H9 (cell line): ENCODE data around the gene HAUS1. TPM values are rescaled to one million over a fixed set of nuclear protein-coding genes. Genes with fewer than 3 reads are reported as not detected.

ENCODE experiments used
- DNase-seq: peaks from one replicate; pipeline ENCODE4 v3.0.0-alpha.2; 2017
- H2AFZ ChIP-seq: one replicate; pipeline ENCODE4 v1.6.1; 2013; ENCODE audit warnings: mild to moderate bottlenecking, low read length, control low read depth, moderate library complexity
- H2AK5ac ChIP-seq: 2 replicates; pipeline ENCODE4 v1.6.1; 2013; ENCODE audit warnings: low read length, control low read depth, mixed read lengths; ENCODE audit not compliant: insufficient read length
- H2BK120ac ChIP-seq: one replicate; pipeline ENCODE4 v1.6.1; 2013; ENCODE audit warnings: low read depth, mild to moderate bottlenecking, low read length, control low read depth, inconsistent platforms; ENCODE audit not compliant: poor library complexity, severe bottlenecking
- H2BK12ac ChIP-seq: 2 replicates; pipeline ENCODE4 v1.6.1; 2013; ENCODE audit warnings: low read length, control low read depth, mixed read lengths, low read depth; ENCODE audit not compliant: insufficient read length
- H2BK15ac ChIP-seq: 2 replicates; pipeline ENCODE4 v1.6.1; 2013; ENCODE audit warnings: low read depth, low read length, control low read depth
- H2BK20ac ChIP-seq: one replicate; pipeline ENCODE4 v1.6.1; 2013; ENCODE audit warnings: low read depth, mild to moderate bottlenecking, low read length, control low read depth, inconsistent platforms; ENCODE audit not compliant: poor library complexity, severe bottlenecking
- H2BK5ac ChIP-seq: 2 replicates; pipeline ENCODE4 v1.6.1; 2013; ENCODE audit warnings: low read length, control low read depth, mixed read lengths; ENCODE audit not compliant: insufficient read length
- H3K14ac ChIP-seq: 2 replicates; pipeline ENCODE4 v1.6.1; 2013; ENCODE audit warnings: low read length, control low read depth; ENCODE audit not compliant: insufficient read depth
- H3K18ac ChIP-seq: 2 replicates; pipeline ENCODE4 v1.6.1; 2013; ENCODE audit warnings: low read depth, mild to moderate bottlenecking, mixed read lengths, low read length, control low read depth; ENCODE audit not compliant: insufficient read length
- H3K23ac ChIP-seq: 2 replicates; pipeline ENCODE4 v1.6.1; 2013; ENCODE audit warnings: low read length, control low read depth, mixed read lengths, low read depth; ENCODE audit not compliant: insufficient read length
- H3K23me2 ChIP-seq: 2 replicates; pipeline ENCODE4 v1.6.1; 2013; ENCODE audit warnings: low read depth, mild to moderate bottlenecking, mixed read lengths, low read length, control low read depth; ENCODE audit not compliant: insufficient read length, poor library complexity, severe bottlenecking
- H3K27ac ChIP-seq: 2 replicates; pipeline ENCODE4 v1.5.1; 2013; ENCODE audit warnings: low read length, control low read depth, mixed read lengths, low read depth; ENCODE audit not compliant: insufficient read length
- H3K27me3 ChIP-seq: 2 replicates; pipeline ENCODE4 v1.6.1; 2013; ENCODE audit warnings: low read length, control low read depth, inconsistent platforms; ENCODE audit not compliant: insufficient read depth
- H3K4ac ChIP-seq: 2 replicates; pipeline ENCODE4 v1.6.1; 2013; ENCODE audit warnings: low read depth, mild to moderate bottlenecking, control low read depth, inconsistent platforms, low read length, moderate library complexity
- H3K4me1 ChIP-seq: 2 replicates; pipeline ENCODE4 v1.6.1; 2013; ENCODE audit warnings: low read length, control low read depth, inconsistent platforms; ENCODE audit not compliant: insufficient read depth
- H3K4me2 ChIP-seq: 2 replicates; pipeline ENCODE4 v1.6.1; 2013; ENCODE audit warnings: low read length, control low read depth, mixed read lengths; ENCODE audit not compliant: insufficient read length, insufficient read depth
- H3K56ac ChIP-seq: 2 replicates; pipeline ENCODE4 v1.6.1; 2013; ENCODE audit warnings: low read depth, mild to moderate bottlenecking, mixed read lengths, low read length, control low read depth; ENCODE audit not compliant: insufficient read length
- H3K79me1 ChIP-seq: 2 replicates; pipeline ENCODE4 v1.6.1; 2013; ENCODE audit warnings: low read depth, mild to moderate bottlenecking, moderate library complexity, low read length, control low read depth, inconsistent platforms; ENCODE audit not compliant: insufficient read depth, poor library complexity, severe bottlenecking
- H3K79me2 ChIP-seq: 2 replicates; pipeline ENCODE4 v1.6.1; 2013; ENCODE audit warnings: low read length, control low read depth, inconsistent platforms; ENCODE audit not compliant: insufficient read depth
- H3K9ac ChIP-seq: 2 replicates; pipeline ENCODE4 v1.6.1; 2013; ENCODE audit warnings: low read length, control low read depth, mixed read lengths; ENCODE audit not compliant: insufficient read length; ENCODE audit errors: extremely low read depth
- H3K9me3 ChIP-seq: one replicate; pipeline ENCODE4 v1.6.1; 2013; ENCODE audit warnings: low read depth, low read length, inconsistent platforms; ENCODE audit not compliant: control insufficient read depth
- H3T11ph ChIP-seq: one replicate; pipeline ENCODE4 v1.6.1; 2013; ENCODE audit warnings: mild to moderate bottlenecking, low read length, control low read depth, inconsistent platforms
- H4K20me1 ChIP-seq: one replicate; pipeline ENCODE4 v1.6.1; 2013; ENCODE audit not compliant: control insufficient read depth, insufficient read length, insufficient read depth
- H4K5ac ChIP-seq: 2 replicates; pipeline ENCODE4 v1.6.1; 2013; ENCODE audit warnings: low read depth, mild to moderate bottlenecking, mixed read lengths, low read length, control low read depth; ENCODE audit not compliant: insufficient read length
- H4K8ac ChIP-seq: replicated peaks from 2 replicates; pipeline ENCODE4 v1.6.1; 2013; ENCODE audit warnings: low read length, control low read depth, mixed read lengths, low read depth; ENCODE audit not compliant: insufficient read length
- H4K91ac ChIP-seq: 2 replicates; pipeline ENCODE4 v1.6.1; 2013; ENCODE audit warnings: low read depth, mild to moderate bottlenecking, moderate library complexity, mixed read lengths, low read length, control low read depth; ENCODE audit not compliant: insufficient read length
- H3K27ac Mint-ChIP-seq, 3 experiments: 2 replicates in 2 of 3; 3 replicates in 1 of 3; pipeline ENCODE4 v1.8.0; 2020 to 2021; ENCODE audit warnings: mixed read lengths in 3 of 3, mild to moderate bottlenecking in 1 of 3, moderate library complexity in 1 of 3
- H3K27me3 Mint-ChIP-seq: 2 replicates; pipeline ENCODE4 v1.8.0; 2021; ENCODE audit warnings: low read depth, mild to moderate bottlenecking, moderate library complexity, mixed read lengths
- H3K36me3 Mint-ChIP-seq, 3 experiments: 2 replicates in 2 of 3; 3 replicates in 1 of 3; pipeline ENCODE4 v1.8.0; 2020 to 2021; ENCODE audit warnings: low read depth in 3 of 3, mixed read lengths in 3 of 3; ENCODE audit not compliant: insufficient read depth in 1 of 3
- H3K4me1 Mint-ChIP-seq, 2 experiments: 2 replicates each; pipeline ENCODE4 v1.8.0; 2020; ENCODE audit warnings: mixed read lengths in 2 of 2
- H3K4me3 Mint-ChIP-seq, 2 experiments: 2 replicates in 1 of 2; 3 replicates in 1 of 2; pipeline ENCODE4 v1.8.0; 2020 to 2021; ENCODE audit warnings: mild to moderate bottlenecking in 2 of 2, mixed read lengths in 2 of 2, moderate library complexity in 1 of 2
- H3K9me3 Mint-ChIP-seq, 2 experiments: 2 replicates in 1 of 2; 3 replicates in 1 of 2; pipeline ENCODE4 v1.8.0; 2020; ENCODE audit warnings: mild to moderate bottlenecking in 2 of 2, mixed read lengths in 2 of 2, moderate library complexity in 1 of 2
- WGBS: extraction: QIAGEN DNeasy Blood & Tissue Kit; methylation state at CpG from one replicate; pipeline ENCODE4 v1.1.7; 2013; ENCODE audit warnings: missing lambda C conversion rate, low lambda C conversion rate, mixed read lengths; ENCODE audit not compliant: insufficient read length; ENCODE audit errors: extremely low coverage; 5-methylcytosine and 5-hydroxymethylcytosine counted together
- total RNA-seq: library from RNA; stranded (reverse); gene quantifications from 2 replicates; pipeline ENCODE4 v1.2.1, GENCODE V29; 2021
- TF ChIP-seq, protein P1 (sequence below): fragments of 200-600 bp; sonication (generic); conservative IDR thresholded peaks from 3 replicates; pipeline ENCODE4 v1.8.0; 2021; ENCODE audit warnings: antibody characterized with exemption, mild to moderate bottlenecking

The HAUS1 gene
- total RNA-seq, 1 experiment from 2014 or later, result 87.0 TPM

DNA sequence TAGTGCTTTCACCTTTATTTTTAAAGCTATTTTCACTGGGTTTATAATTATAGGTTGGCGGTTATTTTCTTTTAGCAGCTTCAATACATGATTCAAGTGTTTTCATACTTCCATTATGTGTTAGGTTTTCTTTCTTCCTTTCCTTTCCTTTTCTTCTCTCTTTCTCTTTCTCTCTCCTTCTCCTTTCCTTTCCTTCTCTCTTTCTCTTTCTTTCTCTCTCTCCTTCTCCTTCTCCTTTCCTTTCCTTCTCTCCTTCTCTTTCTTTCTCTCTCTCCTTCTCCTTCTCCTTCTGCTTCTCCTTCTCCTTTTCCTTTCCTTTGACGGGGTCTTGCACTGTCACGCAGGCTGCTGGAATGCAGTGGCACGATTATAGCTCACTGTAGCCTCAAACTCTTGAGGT lies 36.0 kb downstream of the HAUS1 start:
- Histone ChIP-seq H4K8ac (no peak overlapping the region), H3K9ac (no peak overlapping the region), H2BK120ac (no peak overlapping the region), H3K79me2 (no peaks in the 10 kb centered on the region), H3K27ac (no peak overlapping the region), H3K4me1 (peaks cover 3% of the 10 kb centered on the region; the same call in 1 of the 2 replicates), H2AFZ (no peak overlapping the region), H3K14ac (no peak overlapping the region), H3K23me2 (no peaks in the 10 kb centered on the region), H3K18ac (no peak overlapping the region), H2BK20ac (no peak overlapping the region), H3T11ph (no peak overlapping the region), H2BK12ac (no peak overlapping the region), H2BK15ac (no peak overlapping the region), H3K79me1 (no peaks in the 10 kb centered on the region), H3K4me2 (no peak overlapping the region), H4K5ac (no peak overlapping the region), H2BK5ac (no peak overlapping the region), H3K23ac (no peak overlapping the region), H2AK5ac (no peak overlapping the region), H4K91ac (no peak overlapping the region), H3K9me3 (no peaks in the 10 kb centered on the region), H3K56ac (no peak overlapping the region), H3K27me3 (no peaks in the 10 kb centered on the region), H4K20me1 (no peaks in the 10 kb centered on the region), H3K4ac (no peak overlapping the region)
- Mint-ChIP-seq H3K27me3 (no peaks in the 10 kb centered on the region), H3K4me1 (peaks cover 7 to 22% of the 10 kb centered on the region in 2 experiments), H3K4me3 (no peak overlapping the region), H3K27ac (no peak overlapping the region; a peak in 1 of 7 replicates), H3K9me3 (no peaks in the 10 kb centered on the region; a peak in 1 of 5 replicates), H3K36me3 (no peaks in the 10 kb centered on the region)
- TF ChIP-seq, protein P1, sequence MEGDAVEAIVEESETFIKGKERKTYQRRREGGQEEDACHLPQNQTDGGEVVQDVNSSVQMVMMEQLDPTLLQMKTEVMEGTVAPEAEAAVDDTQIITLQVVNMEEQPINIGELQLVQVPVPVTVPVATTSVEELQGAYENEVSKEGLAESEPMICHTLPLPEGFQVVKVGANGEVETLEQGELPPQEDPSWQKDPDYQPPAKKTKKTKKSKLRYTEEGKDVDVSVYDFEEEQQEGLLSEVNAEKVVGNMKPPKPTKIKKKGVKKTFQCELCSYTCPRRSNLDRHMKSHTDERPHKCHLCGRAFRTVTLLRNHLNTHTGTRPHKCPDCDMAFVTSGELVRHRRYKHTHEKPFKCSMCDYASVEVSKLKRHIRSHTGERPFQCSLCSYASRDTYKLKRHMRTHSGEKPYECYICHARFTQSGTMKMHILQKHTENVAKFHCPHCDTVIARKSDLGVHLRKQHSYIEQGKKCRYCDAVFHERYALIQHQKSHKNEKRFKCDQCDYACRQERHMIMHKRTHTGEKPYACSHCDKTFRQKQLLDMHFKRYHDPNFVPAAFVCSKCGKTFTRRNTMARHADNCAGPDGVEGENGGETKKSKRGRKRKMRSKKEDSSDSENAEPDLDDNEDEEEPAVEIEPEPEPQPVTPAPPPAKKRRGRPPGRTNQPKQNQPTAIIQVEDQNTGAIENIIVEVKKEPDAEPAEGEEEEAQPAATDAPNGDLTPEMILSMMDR, result no peak
- WGBS, result no CpG with 5 or more reads among the region's 4 CpGs
- no peak for DNase-seq
